ENCODE measurements around the gene RGL4.
A peak's percentile ranks its signal among the peaks of the same experiment; 100 is the strongest.
"Not testable (repeated sequence)": the region's sequence is repeated elsewhere in the genome, so short reads cannot be mapped to it uniquely, and the experiment has no call there.

Gene RGL4

DNA sequence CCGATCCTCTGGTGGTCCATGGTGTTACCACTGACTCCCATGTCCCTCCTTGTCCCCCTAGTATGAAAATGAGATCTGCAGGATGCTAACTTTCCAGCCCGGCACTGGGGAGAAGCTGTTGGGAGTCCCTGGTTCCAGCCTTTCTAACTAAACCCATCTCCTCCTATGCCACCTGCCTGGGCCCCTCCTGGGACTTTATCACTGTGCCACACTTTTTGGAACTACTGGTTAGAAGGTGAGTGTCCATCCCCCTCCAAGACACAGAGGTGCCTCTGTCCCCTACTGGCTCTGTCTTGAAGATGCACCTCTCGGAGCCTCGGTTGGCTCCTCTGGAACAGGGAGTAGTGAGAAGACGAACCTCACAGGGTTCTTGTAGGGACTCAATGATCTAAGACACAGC lies at the start of gene RGL4:
TSS of gene RGL4 (plus strand) at position 301 of the 400 bp plus-strand sequence. CDS start 1,018 bp downstream, outside the sequence.
- no peak for DNase-seq

DNA sequence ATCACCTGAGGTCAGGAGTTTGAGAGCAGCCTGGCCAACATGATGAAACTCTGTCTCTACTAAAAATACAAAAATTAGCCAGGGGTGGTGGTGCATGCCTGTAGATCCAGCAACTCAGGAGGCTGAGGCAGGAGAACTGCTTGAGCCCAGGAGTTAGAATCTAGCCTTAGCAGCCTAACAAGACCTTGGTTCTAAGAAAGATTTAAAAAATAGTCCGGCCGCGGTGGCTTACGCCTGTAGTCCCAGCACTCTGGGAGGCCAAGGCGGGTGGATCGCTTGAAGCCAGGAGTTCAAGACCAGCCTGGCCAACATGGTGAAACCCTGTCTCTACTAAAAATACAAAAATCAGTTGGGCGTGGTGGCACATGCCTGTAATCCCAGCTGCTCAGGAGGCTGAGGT lies 44.3 kb upstream of the RGL4 start:
- not testable (repeated sequence) for DNase-seq

GRCh38 chr22:23649071-23649501 lies 41.7 kb upstream of the RGL4 start:
- no peak for DNase-seq

DNA sequence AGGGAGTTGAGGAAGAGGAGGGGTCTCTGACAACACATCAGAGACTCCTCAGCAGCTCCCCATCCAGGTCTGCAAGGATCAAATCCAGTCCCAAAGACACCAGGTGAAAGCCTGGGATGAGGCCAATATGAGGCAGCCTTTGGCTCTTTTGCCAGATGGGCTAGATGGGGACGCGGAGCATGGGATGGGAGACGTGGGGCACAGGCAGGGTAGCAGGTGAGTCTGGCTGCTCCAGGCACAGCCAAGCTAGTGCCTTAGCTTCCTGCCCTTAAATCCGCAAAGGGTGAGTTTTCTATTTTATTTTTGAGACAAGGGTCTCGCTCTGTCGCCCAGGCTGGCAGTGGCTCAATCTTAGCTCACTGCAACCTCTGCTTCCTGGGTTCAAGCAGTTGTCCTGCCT lies 39.1 kb upstream of the RGL4 start:
- DNase-seq = no peak

- no peak for DNase-seq
Observed at GRCh38 chr22:23652286-23652685, 38.5 kb upstream of the RGL4 start.

GRCh38 chr22:23652711-23653110 lies 38.1 kb upstream of the RGL4 start:
- DNase-seq = no peak

GRCh38 chr22:23655891-23656475 lies 34.8 kb upstream of the RGL4 start:
- no peak for DNase-seq

DNA sequence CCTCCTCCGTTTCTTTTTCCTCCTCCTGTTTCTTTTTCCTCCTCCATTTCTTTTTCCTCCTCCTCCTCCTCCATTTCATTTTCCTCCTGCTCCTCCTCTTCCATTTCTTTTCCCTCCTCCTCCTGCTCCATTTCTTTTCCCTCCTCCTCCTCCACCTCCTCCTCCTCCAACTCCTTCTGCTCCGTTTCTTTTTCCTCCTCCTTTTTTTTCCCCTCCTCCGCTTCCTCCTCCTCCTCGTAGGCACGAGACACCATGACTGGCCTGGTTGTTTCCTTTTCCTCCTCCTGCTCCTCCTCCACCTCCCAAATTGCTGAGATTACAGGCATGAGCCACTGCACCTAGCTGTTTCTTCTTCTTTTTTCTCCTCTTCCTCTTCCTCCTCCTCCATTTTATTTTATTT lies 33.1 kb upstream of the RGL4 start:
- no peak for DNase-seq

DNA sequence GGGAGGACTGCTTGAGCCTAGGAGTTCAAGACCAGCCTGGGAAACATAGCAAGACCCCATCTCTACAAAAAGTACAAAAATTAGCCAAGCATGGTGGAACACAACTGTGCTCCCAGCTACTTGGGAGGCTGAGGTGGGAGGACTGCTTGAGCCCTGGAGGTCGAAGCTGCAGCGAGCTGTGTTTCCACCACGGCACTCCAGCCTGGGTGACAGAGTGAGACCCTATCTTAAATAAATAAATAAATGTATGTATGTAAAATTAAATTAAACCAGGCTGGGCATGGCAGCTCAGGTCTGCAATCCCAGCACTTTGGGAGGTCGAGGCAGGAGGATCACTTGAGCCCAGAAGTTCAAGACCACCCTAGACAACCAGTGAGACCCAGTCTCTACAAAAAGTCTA lies 30.4 kb upstream of the RGL4 start:
- DNase-seq = not testable (repeated sequence)

GRCh38 chr22:23670378-23671295 lies 20.2 kb upstream of the RGL4 start:
- DNase-seq = no peak

GRCh38 chr22:23671387-23671786 lies 19.4 kb upstream of the RGL4 start:
- DNase-seq = not testable (repeated sequence)

- not testable (repeated sequence) for DNase-seq
Observed at GRCh38 chr22:23672307-23673049, 18.3 kb upstream of the RGL4 start.

DNA sequence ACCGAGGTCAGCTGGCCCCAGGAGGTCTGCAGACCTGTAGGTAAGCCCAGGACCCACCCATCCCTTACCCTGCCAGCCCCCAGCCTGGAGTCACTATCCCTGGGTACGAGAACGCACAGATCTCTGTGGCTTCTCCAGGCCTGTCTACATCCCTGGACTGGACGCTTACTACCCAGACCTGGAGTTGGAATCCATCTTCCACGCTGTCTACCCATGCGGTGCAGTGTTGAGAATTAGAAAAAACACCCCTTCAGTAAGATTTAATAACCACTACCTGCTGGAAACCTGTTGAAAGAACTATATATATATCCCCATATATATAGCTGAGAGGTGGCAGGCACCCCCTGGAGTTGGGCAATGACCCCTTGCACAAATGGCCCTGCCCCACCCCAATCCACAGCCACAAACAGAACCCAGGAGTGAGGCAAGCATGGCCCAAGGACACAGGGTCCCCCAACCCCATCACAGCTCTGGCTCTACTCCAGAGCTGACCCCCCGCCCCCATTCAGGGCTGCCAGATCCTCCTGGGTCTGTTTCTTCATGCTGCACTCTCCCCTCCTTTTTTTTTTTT lies 17.7 kb upstream of the RGL4 start:
- no peak for DNase-seq

- no peak for DNase-seq
Observed at GRCh38 chr22:23673826-23674690, 16.8 kb upstream of the RGL4 start.

DNA sequence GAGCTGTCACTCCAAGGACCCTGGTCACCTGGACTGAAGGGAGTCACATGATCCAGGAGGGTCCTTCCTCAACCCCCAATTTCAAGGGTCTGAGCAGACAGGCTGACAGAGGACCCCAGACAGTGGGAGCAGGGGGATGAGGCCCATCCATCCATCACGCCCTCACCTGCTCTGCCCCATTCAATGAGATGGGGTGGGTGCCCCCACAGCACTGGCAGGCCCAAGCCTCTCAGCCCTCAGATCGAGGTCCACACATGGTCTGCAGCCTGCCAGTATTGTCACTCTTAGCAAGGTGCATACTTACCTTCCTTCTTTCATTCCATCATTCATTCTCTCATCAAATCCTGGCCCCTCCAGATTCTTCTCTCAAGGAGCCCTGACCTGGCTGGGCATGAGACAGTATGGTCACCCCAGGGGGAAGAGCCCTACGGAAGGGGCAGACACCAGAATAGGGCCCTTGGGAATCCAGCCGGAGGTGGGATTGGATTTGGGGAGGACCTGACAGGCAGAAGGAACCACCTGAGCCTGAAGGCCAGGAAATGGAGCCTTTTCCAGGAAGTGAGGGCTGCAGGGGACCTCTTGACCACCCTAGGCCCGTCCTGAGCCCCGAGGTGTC lies 15.8 kb upstream of the RGL4 start:
- not testable (repeated sequence) for DNase-seq

GRCh38 chr22:23675502-23676415 lies 15.1 kb upstream of the RGL4 start:
- peak; percentile 18 for DNase-seq

GRCh38 chr22:23676841-23677700 lies 13.7 kb upstream of the RGL4 start:
- not testable (repeated sequence) for DNase-seq

GRCh38 chr22:23677701-23677995 lies 13.2 kb upstream of the RGL4 start:
- DNase-seq = no peak

- no peak for DNase-seq
Observed at GRCh38 chr22:23678133-23678532, 12.7 kb upstream of the RGL4 start.
